AG08396 (cell line): ENCODE data around the gene GON7.
A peak's percentile ranks its signal among the peaks of the same experiment; 100 is the strongest.
"Not testable (repeated sequence)": the region's sequence is repeated elsewhere in the genome, so short reads cannot be mapped to it uniquely, and the experiment has no call there.

Experiments used
- DNase-seq: peaks from one replicate; pipeline ENCODE4 v3.0.0; 2012; ENCODE audit warnings: low spot score, mixed read lengths

Gene GON7

GRCh38 chr14:93199031-93199430 is 7.8 kb downstream of the GON7 start:
- DNase-seq, result no peak

GRCh38 chr14:93195316-93195999 is 11.4 kb downstream of the GON7 start:
- DNase-seq, result no peak

GRCh38 chr14:93186956-93187355 is 19.9 kb downstream of the GON7 start:
- no peak for DNase-seq

GRCh38 chr14:93186466-93186865 is 20.4 kb downstream of the GON7 start:
- no peak for DNase-seq

GRCh38 chr14:93185349-93185720 is 21.5 kb downstream of the GON7 start:
- DNase-seq, result no peak

- peak; percentile 95 for DNase-seq
Observed at GRCh38 chr14:93184391-93185348, 22.2 kb downstream of the GON7 start, which contains the start of the genes LYSET and MOAP1. Gene LYSET, plus strand, starts transcription at chr14:93185317. Its CDS starts 89 bp downstream, at chr14:93185406. Gene MOAP1, minus strand, starts transcription at chr14:93184897. Its CDS starts 655 bp downstream, at chr14:93184242.

GRCh38 chr14:93183596-93184317 is 23.1 kb downstream of the GON7 start:
- DNase-seq, result no peak

GRCh38 chr14:93175492-93175891 is 31.4 kb downstream of the GON7 start:
- DNase-seq, result no peak

GRCh38 chr14:93174731-93175130 is 32.1 kb downstream of the GON7 start:
- DNase-seq, result not testable (repeated sequence)

GRCh38 chr14:93173943-93174395 is 32.9 kb downstream of the GON7 start:
- DNase-seq, result no peak

GRCh38 chr14:93171376-93171775 is 35.5 kb downstream of the GON7 start:
- no peak for DNase-seq

GRCh38 chr14:93170141-93170540 is 36.7 kb downstream of the GON7 start:
- DNase-seq, result not testable (repeated sequence)

- DNase-seq, result not testable (repeated sequence)
Observed at GRCh38 chr14:93169619-93170018, 37.2 kb downstream of the GON7 start.

- DNase-seq, result not testable (repeated sequence)
Observed at GRCh38 chr14:93168610-93169009, 38.3 kb downstream of the GON7 start.

- not testable (repeated sequence) for DNase-seq
Observed at GRCh38 chr14:93165271-93166265, 41.3 kb downstream of the GON7 start.

- no peak for DNase-seq
Observed at GRCh38 chr14:93163564-93163963, 43.3 kb downstream of the GON7 start.

GRCh38 chr14:93161411-93161940 is 45.4 kb downstream of the GON7 start:
- no peak for DNase-seq

- peak; percentile 29 for DNase-seq
Observed at GRCh38 chr14:93160353-93160801, 46.5 kb downstream of the GON7 start.

GRCh38 chr14:93159625-93160352 is 47.1 kb downstream of the GON7 start:
- not testable (repeated sequence) for DNase-seq

- DNase-seq, result not testable (repeated sequence)
Observed at GRCh38 chr14:93158349-93158748, 48.5 kb downstream of the GON7 start.
